ENCODE results near the gene MEGF9. TPM values are rescaled to one million over a fixed set of nuclear protein-coding genes. Genes with fewer than 3 reads are reported as not detected.
A peak's percentile ranks its signal among the peaks of the same experiment; 100 is the strongest.

Gene MEGF9
- total and polyA plus RNA-seq, 2 of the 13 experiments (the other 11 are each of a cell fraction or from before 2014, with no cell fraction given) = 3.1 to 3.3 TPM

DNA sequence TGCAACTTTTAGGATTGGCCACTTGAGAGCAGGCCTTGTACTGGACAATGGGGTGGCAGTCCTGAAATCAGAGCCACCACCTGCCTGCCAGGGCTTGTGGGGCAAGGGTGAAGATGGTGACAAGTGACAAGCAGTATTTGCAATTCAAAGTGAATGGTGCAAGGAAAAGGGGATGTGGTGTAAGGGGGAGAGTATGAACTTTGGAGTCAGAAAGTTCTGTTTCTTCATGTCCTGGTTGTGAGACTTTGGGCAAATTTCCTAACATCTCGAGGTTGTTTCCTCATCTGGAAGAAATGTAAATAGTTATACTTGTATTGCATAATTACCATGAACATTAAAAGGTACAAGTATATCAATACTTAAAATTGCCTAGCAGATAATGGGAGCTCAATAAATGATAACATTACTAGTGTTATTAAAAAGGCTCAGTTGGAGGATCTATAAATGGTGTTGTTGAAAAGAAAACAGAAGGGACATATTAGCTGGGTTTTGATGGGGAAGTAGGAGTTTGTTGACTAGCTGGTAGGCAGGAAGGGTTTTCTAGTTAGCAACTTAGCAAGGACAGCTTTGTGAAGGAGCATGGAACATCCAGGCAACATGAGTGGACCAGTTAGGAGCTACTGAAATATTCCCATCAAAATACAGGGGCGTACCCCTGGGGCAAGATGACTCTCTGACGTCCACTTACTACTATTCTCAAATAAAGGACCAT, 21.3 kb upstream of the MEGF9 start (continued):
- TF ChIP-seq, protein P1, sequence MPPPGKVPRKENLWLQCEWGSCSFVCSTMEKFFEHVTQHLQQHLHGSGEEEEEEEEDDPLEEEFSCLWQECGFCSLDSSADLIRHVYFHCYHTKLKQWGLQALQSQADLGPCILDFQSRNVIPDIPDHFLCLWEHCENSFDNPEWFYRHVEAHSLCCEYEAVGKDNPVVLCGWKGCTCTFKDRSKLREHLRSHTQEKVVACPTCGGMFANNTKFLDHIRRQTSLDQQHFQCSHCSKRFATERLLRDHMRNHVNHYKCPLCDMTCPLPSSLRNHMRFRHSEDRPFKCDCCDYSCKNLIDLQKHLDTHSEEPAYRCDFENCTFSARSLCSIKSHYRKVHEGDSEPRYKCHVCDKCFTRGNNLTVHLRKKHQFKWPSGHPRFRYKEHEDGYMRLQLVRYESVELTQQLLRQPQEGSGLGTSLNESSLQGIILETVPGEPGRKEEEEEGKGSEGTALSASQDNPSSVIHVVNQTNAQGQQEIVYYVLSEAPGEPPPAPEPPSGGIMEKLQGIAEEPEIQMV (CRISPR knock-in tag; IDR thresholded peaks at IDR 0.05; ENCODE audit: low read depth) = no peak
- TF ChIP-seq, protein P2, sequence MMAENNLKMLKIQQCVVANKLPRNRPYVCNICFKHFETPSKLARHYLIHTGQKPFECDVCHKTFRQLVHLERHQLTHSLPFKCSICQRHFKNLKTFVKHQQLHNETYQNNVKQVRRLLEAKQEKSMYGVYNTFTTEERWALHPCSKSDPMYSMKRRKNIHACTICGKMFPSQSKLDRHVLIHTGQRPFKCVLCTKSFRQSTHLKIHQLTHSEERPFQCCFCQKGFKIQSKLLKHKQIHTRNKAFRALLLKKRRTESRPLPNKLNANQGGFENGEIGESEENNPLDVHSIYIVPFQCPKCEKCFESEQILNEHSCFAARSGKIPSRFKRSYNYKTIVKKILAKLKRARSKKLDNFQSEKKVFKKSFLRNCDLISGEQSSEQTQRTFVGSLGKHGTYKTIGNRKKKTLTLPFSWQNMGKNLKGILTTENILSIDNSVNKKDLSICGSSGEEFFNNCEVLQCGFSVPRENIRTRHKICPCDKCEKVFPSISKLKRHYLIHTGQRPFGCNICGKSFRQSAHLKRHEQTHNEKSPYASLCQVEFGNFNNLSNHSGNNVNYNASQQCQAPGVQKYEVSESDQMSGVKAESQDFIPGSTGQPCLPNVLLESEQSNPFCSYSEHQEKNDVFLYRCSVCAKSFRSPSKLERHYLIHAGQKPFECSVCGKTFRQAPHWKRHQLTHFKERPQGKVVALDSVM (CRISPR knock-in tag; IDR thresholded peaks at IDR 0.05) = no peak
- no peak for TF ChIP-seq RBM22 (optimal IDR thresholded peaks at IDR 0.05; ENCODE audit: low read length)
- TF ChIP-seq, protein P3, sequence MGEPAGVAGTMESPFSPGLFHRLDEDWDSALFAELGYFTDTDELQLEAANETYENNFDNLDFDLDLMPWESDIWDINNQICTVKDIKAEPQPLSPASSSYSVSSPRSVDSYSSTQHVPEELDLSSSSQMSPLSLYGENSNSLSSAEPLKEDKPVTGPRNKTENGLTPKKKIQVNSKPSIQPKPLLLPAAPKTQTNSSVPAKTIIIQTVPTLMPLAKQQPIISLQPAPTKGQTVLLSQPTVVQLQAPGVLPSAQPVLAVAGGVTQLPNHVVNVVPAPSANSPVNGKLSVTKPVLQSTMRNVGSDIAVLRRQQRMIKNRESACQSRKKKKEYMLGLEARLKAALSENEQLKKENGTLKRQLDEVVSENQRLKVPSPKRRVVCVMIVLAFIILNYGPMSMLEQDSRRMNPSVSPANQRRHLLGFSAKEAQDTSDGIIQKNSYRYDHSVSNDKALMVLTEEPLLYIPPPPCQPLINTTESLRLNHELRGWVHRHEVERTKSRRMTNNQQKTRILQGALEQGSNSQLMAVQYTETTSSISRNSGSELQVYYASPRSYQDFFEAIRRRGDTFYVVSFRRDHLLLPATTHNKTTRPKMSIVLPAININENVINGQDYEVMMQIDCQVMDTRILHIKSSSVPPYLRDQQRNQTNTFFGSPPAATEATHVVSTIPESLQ (CRISPR knock-in tag; conservative IDR thresholded peaks at IDR 0.05) = no peak
- TF ChIP-seq ERF (CRISPR knock-in tag; IDR thresholded peaks at IDR 0.05) = no peak
- TF ChIP-seq, protein P4, sequence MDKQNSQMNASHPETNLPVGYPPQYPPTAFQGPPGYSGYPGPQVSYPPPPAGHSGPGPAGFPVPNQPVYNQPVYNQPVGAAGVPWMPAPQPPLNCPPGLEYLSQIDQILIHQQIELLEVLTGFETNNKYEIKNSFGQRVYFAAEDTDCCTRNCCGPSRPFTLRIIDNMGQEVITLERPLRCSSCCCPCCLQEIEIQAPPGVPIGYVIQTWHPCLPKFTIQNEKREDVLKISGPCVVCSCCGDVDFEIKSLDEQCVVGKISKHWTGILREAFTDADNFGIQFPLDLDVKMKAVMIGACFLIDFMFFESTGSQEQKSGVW (CRISPR knock-in tag; IDR thresholded peaks at IDR 0.05; ENCODE audit: borderline replicate concordance) = no peak
- TF ChIP-seq ZNF660 (CRISPR knock-in tag; IDR thresholded peaks at IDR 0.05; ENCODE audit: borderline replicate concordance, low read depth) = no peak
- TF ChIP-seq ZNF460 (CRISPR knock-in tag; IDR thresholded peaks at IDR 0.05; ENCODE audit: borderline replicate concordance) = no peak
- TF ChIP-seq ZNF205 (CRISPR knock-in tag; IDR thresholded peaks at IDR 0.05) = peak; percentile 92
- no peak for TF ChIP-seq HHEX (CRISPR knock-in tag; IDR thresholded peaks at IDR 0.05)
- TF ChIP-seq ZFY (CRISPR knock-in tag; IDR thresholded peaks at IDR 0.05) = no peak; the same call in 1 of the 2 replicates
- no peak for TF ChIP-seq ZNF224 (CRISPR knock-in tag; IDR thresholded peaks at IDR 0.05)
- TF ChIP-seq, protein P5, sequence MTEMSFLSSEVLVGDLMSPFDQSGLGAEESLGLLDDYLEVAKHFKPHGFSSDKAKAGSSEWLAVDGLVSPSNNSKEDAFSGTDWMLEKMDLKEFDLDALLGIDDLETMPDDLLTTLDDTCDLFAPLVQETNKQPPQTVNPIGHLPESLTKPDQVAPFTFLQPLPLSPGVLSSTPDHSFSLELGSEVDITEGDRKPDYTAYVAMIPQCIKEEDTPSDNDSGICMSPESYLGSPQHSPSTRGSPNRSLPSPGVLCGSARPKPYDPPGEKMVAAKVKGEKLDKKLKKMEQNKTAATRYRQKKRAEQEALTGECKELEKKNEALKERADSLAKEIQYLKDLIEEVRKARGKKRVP (CRISPR knock-in tag; IDR thresholded peaks at IDR 0.05) = peak; percentile 7 to 98; a peak in 3 of 4 replicates
- TF ChIP-seq NFKB2 (CRISPR knock-in tag; IDR thresholded peaks at IDR 0.05; ENCODE audit: borderline replicate concordance) = no peak
- TF ChIP-seq ZNF703 (CRISPR knock-in tag; IDR thresholded peaks at IDR 0.05; ENCODE audit: borderline replicate concordance) = no peak
- TF ChIP-seq, protein P6, sequence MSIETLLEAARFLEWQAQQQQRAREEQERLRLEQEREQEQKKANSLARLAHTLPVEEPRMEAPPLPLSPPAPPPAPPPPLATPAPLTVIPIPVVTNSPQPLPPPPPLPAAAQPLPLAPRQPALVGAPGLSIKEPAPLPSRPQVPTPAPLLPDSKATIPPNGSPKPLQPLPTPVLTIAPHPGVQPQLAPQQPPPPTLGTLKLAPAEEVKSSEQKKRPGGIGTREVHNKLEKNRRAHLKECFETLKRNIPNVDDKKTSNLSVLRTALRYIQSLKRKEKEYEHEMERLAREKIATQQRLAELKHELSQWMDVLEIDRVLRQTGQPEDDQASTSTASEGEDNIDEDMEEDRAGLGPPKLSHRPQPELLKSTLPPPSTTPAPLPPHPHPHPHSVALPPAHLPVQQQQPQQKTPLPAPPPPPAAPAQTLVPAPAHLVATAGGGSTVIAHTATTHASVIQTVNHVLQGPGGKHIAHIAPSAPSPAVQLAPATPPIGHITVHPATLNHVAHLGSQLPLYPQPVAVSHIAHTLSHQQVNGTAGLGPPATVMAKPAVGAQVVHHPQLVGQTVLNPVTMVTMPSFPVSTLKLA (IDR thresholded peaks at IDR 0.05) = no peak
- TF ChIP-seq SALL2 (CRISPR knock-in tag; IDR thresholded peaks at IDR 0.05) = no peak
- TF ChIP-seq ZFP36 (IDR thresholded peaks at IDR 0.05; ENCODE audit: borderline replicate concordance, low read depth, low read length, partially characterized antibody) = no peak
- no peak for TF ChIP-seq POLR2A (IDR thresholded peaks at IDR 0.05; ENCODE audit: insufficient read depth in 1 of 2, low read depth in 2 of 2, low read length in 2 of 2)
- no peak for TF ChIP-seq RARG (CRISPR knock-in tag; IDR thresholded peaks at IDR 0.05; ENCODE audit: low read depth)
